IMR-90 (cell line): Measurements from ENCODE around the gene ZNF608. TPM values are rescaled to one million over a fixed set of nuclear protein-coding genes. Genes with fewer than 3 reads are reported as not detected.

Experiments used
- ATAC-seq: fragments of 200-7000 bp; cut with Tn5 transposase; 2 replicates; pipeline ENCODE4 v1.9.1; 2020; ENCODE audit warnings: low read depth, mild to moderate bottlenecking, moderate library complexity
- BruUV-seq: library from RNA; stranded (reverse); fragments of 400-500 nt; replicated peaks from 2 replicates; lab custom pipeline; 2021; lab: Mats Ljungman, UMichigan
- CTCF ChIA-PET: fragments of 300-600 bp; formaldehyde crosslinking; extraction: SDS; loops from one replicate; lab custom pipeline; 2021; ENCODE audit warnings: antibody characterized with exemption; lab: Yijun Ruan, JAX
- POLR2A ChIA-PET: fragments of 300-600 bp; sonication (Branson Sonifier 250); formaldehyde crosslinking; loops from one replicate; lab custom pipeline; 2022; ENCODE audit warnings: antibody characterized with exemption; ENCODE audit not compliant: unreplicated experiment; lab: Charles Lee
- DNase-seq: peaks from one replicate; pipeline ENCODE4 v3.0.0; 2013
- H2AFZ ChIP-seq: replicated peaks from 2 replicates; pipeline ENCODE3; 2013; ENCODE audit warnings: low read length, mild to moderate bottlenecking; ENCODE audit not compliant: poor library complexity
- H2AK5ac ChIP-seq: 2 replicates; pipeline ENCODE4 v1.6.1; 2013; ENCODE audit warnings: low read depth, low read length, inconsistent platforms
- H2AK9ac ChIP-seq: replicated peaks from 2 replicates; pipeline ENCODE3; 2013; ENCODE audit warnings: mild to moderate bottlenecking, low read depth, low read length, moderate library complexity; ENCODE audit not compliant: poor library complexity
- H2BK120ac ChIP-seq: 2 replicates; pipeline ENCODE4 v1.6.1; 2013; ENCODE audit warnings: low read depth, low read length, inconsistent platforms
- H2BK15ac ChIP-seq: 3 replicates; pipeline ENCODE4 v1.6.1; 2013; ENCODE audit warnings: low read depth, low read length, inconsistent platforms
- H2BK20ac ChIP-seq: 2 replicates; pipeline ENCODE4 v1.6.1; 2013; ENCODE audit warnings: low read depth, mild to moderate bottlenecking, inconsistent platforms, low read length, moderate library complexity
- H2BK5ac ChIP-seq: 2 replicates; pipeline ENCODE4 v1.6.1; 2013; ENCODE audit warnings: mild to moderate bottlenecking, low read depth, low read length, inconsistent platforms; ENCODE audit not compliant: poor library complexity, severe bottlenecking
- H3K14ac ChIP-seq: replicated peaks from 2 replicates; pipeline ENCODE4 v1.6.1; 2013; ENCODE audit warnings: low read depth, low read length, inconsistent platforms
- H3K18ac ChIP-seq: 2 replicates; pipeline ENCODE4 v1.6.1; 2013; ENCODE audit warnings: low read depth, low read length, control low read depth
- H3K23ac ChIP-seq: 2 replicates; pipeline ENCODE4 v1.6.1; 2013; ENCODE audit warnings: low read depth, low read length, inconsistent platforms
- H3K27ac ChIP-seq: 2 replicates; pipeline ENCODE4 v1.5.1; 2013; ENCODE audit warnings: mild to moderate bottlenecking, control low read depth, low read length; ENCODE audit not compliant: insufficient read depth
- H3K27me3 ChIP-seq: 2 replicates; pipeline ENCODE4 v1.6.1; 2013; ENCODE audit warnings: low read length; ENCODE audit not compliant: control insufficient read depth, insufficient read depth
- H3K36me3 ChIP-seq: 2 replicates; pipeline ENCODE4 v1.6.1; 2013; ENCODE audit warnings: low read length, mixed read lengths; ENCODE audit not compliant: control insufficient read depth, insufficient read depth
- H3K4ac ChIP-seq: 2 replicates; pipeline ENCODE4 v1.6.1; 2013; ENCODE audit warnings: low read depth, low read length, inconsistent platforms
- H3K4me1 ChIP-seq: 2 replicates; pipeline ENCODE4 v1.6.1; 2013; ENCODE audit warnings: low read length, mixed read lengths; ENCODE audit not compliant: control insufficient read depth, insufficient read depth
- H3K4me2 ChIP-seq: 2 replicates; pipeline ENCODE4 v1.6.1; 2013; ENCODE audit warnings: low read depth, mild to moderate bottlenecking, control low read depth, low read length, moderate library complexity
- H3K4me3 ChIP-seq: 2 replicates; pipeline ENCODE4 v1.5.1; 2013; ENCODE audit warnings: low read depth, mild to moderate bottlenecking, control low read depth, low read length, moderate library complexity; ENCODE audit not compliant: insufficient read depth
- H3K56ac ChIP-seq: 2 replicates; pipeline ENCODE4 v1.6.1; 2013; ENCODE audit warnings: low read length, inconsistent platforms; ENCODE audit not compliant: insufficient read depth; ENCODE audit errors: extremely low read depth
- H3K79me1 ChIP-seq, 2 experiments: 2 replicates each; pipeline ENCODE4 v1.6.1; 2013; ENCODE audit warnings: low read length in 2 of 2, inconsistent platforms in 1 of 2, low read depth in 1 of 2
- H3K9ac ChIP-seq: 2 replicates; pipeline ENCODE4 v1.6.1; 2013; ENCODE audit warnings: low read depth, low read length, control low read depth
- H3K9me1 ChIP-seq: 2 replicates; pipeline ENCODE4 v1.6.1; 2013; ENCODE audit warnings: low read length, inconsistent platforms; ENCODE audit not compliant: insufficient read depth
- H3K9me3 ChIP-seq: 2 replicates; pipeline ENCODE4 v1.6.1; 2013; ENCODE audit warnings: low read length; ENCODE audit not compliant: control insufficient read depth, insufficient read depth
- H4K20me1 ChIP-seq: 2 replicates; pipeline ENCODE4 v1.6.1; 2013; ENCODE audit warnings: low read length, inconsistent platforms; ENCODE audit not compliant: insufficient read depth
- H4K5ac ChIP-seq: 2 replicates; pipeline ENCODE4 v1.6.1; 2013; ENCODE audit warnings: mild to moderate bottlenecking, low read depth, low read length, control low read depth
- H4K8ac ChIP-seq, 2 experiments: 2 replicates each; pipeline ENCODE4 v1.6.1; 2013; ENCODE audit warnings: low read depth in 2 of 2, low read length in 2 of 2, control low read depth in 1 of 2, inconsistent platforms in 1 of 2
- H4K91ac ChIP-seq: 2 replicates; pipeline ENCODE4 v1.6.1; 2013; ENCODE audit warnings: low read depth, low read length, inconsistent platforms; ENCODE audit not compliant: insufficient read depth
- CEBPB ChIP-seq: IDR thresholded peaks from 2 replicates; pipeline ENCODE4 v1.6.1; 2012; ENCODE audit warnings: low read depth, low read length, improper control_type of control experiment
- MAZ ChIP-seq: IDR thresholded peaks from 2 replicates; pipeline ENCODE4 v1.6.1; 2012; ENCODE audit warnings: low read depth, mild to moderate bottlenecking, low read length, improper control_type of control experiment, moderate library complexity, borderline replicate concordance
- MXI1 ChIP-seq: IDR thresholded peaks from 2 replicates; pipeline ENCODE4 v1.6.1; 2012; ENCODE audit warnings: low read depth, mild to moderate bottlenecking, low read length, moderate library complexity, borderline replicate concordance
- NFE2L2 ChIP-seq: fragments of 150-350 bp; IDR thresholded peaks from 2 replicates; pipeline ENCODE4 v1.6.1; 2016; ENCODE audit warnings: low read depth, mild to moderate bottlenecking, low read length
- RAD21 ChIP-seq: IDR thresholded peaks from 2 replicates; pipeline ENCODE4 v1.6.1; 2012; ENCODE audit warnings: low read length, improper control_type of control experiment
- WGBS, 2 experiments: methylation state at CpG; one replicate each; pipeline versions ENCODE4 v1.1.5 to v1.1.7; 2013; ENCODE audit warnings: missing lambda C conversion rate in 2 of 2; ENCODE audit not compliant: insufficient read length in 1 of 2; ENCODE audit errors: extremely low coverage in 2 of 2; 5-methylcytosine and 5-hydroxymethylcytosine counted together
- dilution Hi-C: fragments of 300-500 bp; cut with HindIII; formaldehyde crosslinking; loops from one replicate; pipeline ENCODE4 v1.14.3; 2018; ENCODE audit warnings: low sequenced_read_pairs; ENCODE audit not compliant: unreplicated experiment
- in situ Hi-C: fragments of 300-500 bp; cut with MboI; formaldehyde crosslinking; loops from 3 replicates; pipeline ENCODE4 v1.14.3; 2019; ENCODE audit warnings: low sequenced_read_pairs, inconsistent platforms, mixed read lengths
- intact Hi-C: fragments of 100-400 bp; cut with micrococcal nuclease; formaldehyde crosslinking; loops from 2 replicates; pipeline ENCODE4 v1.10.0; 2022
- polyA plus RNA-seq, 3 experiments: library from polyadenylated mRNA; depleted of rRNA; stranded (reverse); fragments of >200 nt; gene quantifications; 2 replicates each; pipeline ENCODE4 v1.2.3, GENCODE V29; 2012; ENCODE audit warnings: low replicate concordance in 1 of 3
- total RNA-seq: library from RNA; depleted of rRNA; stranded (reverse); fragments of >200 nt; gene quantifications from 2 replicates; pipeline ENCODE4 v1.2.3, GENCODE V29; 2012

Gene ZNF608
- total and polyA plus RNA-seq, 2 of the 4 experiments (the other 2 are of a cell fraction): 9.8 to 15.1 TPM

DNA sequence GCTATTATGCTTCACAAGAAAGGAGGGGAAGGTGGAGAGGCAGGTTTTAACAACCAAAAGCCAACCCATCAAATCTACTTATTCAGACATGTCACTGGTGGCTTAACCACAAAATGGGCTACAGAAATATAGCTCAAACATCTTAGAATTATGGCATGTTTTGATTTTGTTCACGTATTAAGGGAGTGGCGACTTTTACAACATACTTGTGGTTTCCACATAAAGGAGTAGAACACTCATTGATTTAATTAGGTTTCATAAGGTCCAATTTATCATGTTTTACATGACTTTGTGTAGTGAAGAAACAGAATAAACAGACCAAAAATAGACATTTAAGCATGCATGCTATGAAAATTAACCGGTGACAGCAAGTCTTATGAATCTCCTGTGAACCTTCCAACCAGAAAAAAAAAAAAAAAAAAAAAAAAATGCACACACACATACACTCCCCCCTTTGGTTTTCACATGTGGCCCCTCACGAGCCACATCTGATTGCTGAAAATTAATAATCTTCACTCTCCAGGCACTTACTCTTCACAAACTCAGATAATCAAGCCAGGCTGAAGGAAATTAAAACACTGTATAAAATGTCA is 5.4 kb downstream of the ZNF608 start:
- Histone ChIP-seq H3K9me1 (no peaks in the 10 kb centered on the region), H2AK5ac (no peak overlapping the region), H4K91ac (no peak overlapping the region), H2AFZ (no peak overlapping the region), H3K9me3 (no peaks in the 10 kb centered on the region), H2BK20ac (no peak overlapping the region), H2BK15ac (no peak overlapping the region), H4K8ac (no peak overlapping the region), H3K36me3 (peaks cover 2% of the 10 kb centered on the region; the same call in 1 of the 2 replicates), H3K9ac (no peak overlapping the region), H2BK5ac (no peak overlapping the region), H3K4me1 (peaks cover 5% of the 10 kb centered on the region), H4K20me1 (peaks cover 6% of the 10 kb centered on the region; the same call in 1 of the 2 replicates), H3K27me3 (no peaks in the 10 kb centered on the region), H3K27ac (no peak overlapping the region), H3K4me2 (no peak overlapping the region), H4K5ac (no peak overlapping the region), H3K4ac (no peak overlapping the region), H3K56ac (no peak overlapping the region), H2BK120ac (no peak overlapping the region), H3K14ac (no peak overlapping the region; the same call in 1 of the 2 replicates), H3K23ac (no peak overlapping the region), H2AK9ac (no peak overlapping the region), H3K79me1 (peaks cover 13 to 53% of the 10 kb centered on the region in 2 experiments; a peak in 3 of 4 replicates), H3K18ac (no peak overlapping the region), H3K4me3 (no peak overlapping the region)
- DNase-seq (no peak), ATAC-seq (no peak)
- WGBS, 2 experiments: no CpG with 5 or more reads among the region's 4 CpGs
- intact Hi-C loops (loop anchor here (5.0 to 10.0 kb wide), 6 partner anchors 226 to 804 kb away; no protein-coding TSS in a partner anchor), dilution Hi-C loops (no loop called here), in situ Hi-C loops (loop anchor here (10.0 kb wide), 3 partner anchors 286 to 744 kb away; no protein-coding TSS in a partner anchor)
- ChIA-PET CTCF (no interaction called here), POLR2A (no interaction called here)
- no TSS peak for BruUV-seq
- TF ChIP-seq NFE2L2: no peak
- TF ChIP-seq MAZ: no peak
- TF ChIP-seq RAD21: no peak
- no peak for TF ChIP-seq MXI1
- TF ChIP-seq CEBPB: no peak
